ENCODE measurements around the gene RPL36AL. TPM values are rescaled to one million over a fixed set of nuclear protein-coding genes. Genes with fewer than 3 reads are reported as not detected.
"Not testable (repeated sequence)": the region's sequence is repeated elsewhere in the genome, so short reads cannot be mapped to it uniquely, and the experiment has no call there.

RPL36AL gene
- total RNA-seq, 2 donors from 2014 or later, result 195 to 213 TPM

GRCh38 chr14:49584981-49585640 lies 35.3 kb downstream of the RPL36AL start:
- ATAC-seq; intact Hi-C loops (cut with DNase I, micrococcal nuclease): not testable (repeated sequence)
- peak in 1 of 2 donors; percentile 23 for DNase-seq

GRCh38 chr14:49584058-49584457 lies 36.4 kb downstream of the RPL36AL start:
- intact Hi-C loops (cut with DNase I, micrococcal nuclease), result no loop called here
- DNase-seq (peak in 1 of 2 donors; percentile 16), ATAC-seq (no peak)

DNA sequence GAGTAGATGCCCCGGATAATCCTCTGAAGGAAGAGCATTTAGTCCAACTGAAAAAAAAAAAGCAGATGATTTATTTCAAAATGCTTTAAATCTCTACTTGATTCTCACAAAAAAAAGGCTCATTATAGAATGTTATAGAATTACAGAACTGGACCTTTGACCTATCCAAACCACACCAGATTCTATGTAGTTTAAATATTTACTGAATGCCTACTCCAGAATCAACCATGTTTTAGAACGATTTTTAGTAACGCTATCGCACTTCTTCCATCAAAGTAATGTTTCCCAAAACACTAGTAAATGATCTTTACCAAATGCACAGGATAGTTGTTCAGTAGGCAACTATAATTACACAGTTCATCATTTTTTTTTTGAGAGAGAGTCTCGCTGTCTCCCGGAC lies 36.8 kb downstream of the RPL36AL start:
- no peak for DNase-seq
- intact Hi-C loops (cut with DNase I, micrococcal nuclease), result no loop called here
- no peak for ATAC-seq

DNA sequence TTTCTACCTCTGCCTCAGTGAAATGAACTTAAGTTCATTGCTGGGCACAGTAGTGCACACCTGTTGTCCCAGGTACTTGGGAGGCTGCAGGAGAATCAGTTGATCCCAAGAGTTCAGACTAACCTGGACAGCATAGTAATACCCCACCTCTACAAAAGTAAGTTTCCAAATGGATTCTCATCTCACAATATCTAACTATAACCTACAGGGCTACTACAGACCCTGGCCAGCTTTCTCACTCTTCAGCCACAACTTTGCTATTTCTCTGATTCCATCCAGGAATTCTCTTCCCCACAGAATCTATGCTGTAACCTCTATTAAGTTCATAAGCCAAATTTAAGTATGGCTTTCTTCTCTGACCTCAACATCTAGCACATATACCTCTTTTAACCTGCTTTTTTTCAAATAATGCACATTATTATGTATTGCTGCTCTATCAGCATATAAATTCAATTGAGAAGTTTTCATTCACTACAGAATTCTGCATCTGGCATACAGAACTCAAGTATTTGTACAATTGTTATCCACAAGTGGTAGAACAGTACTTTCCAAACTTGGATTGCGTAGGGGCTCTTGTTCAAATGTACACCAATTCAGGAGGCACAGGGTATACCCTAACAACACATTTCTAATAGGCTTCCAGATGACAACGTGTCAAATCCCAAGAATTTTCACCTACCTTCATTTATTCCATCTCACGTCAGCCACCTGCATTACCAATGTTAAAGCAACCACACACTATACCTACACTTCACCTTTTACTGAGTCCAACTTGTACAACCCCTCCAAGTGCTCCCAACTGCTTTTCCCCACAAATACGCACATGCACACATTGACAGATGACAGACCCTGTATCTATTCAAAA lies 38.1 kb downstream of the RPL36AL start:
- intact Hi-C loops (cut with DNase I, micrococcal nuclease), result no loop called here
- DNase-seq (no peak), ATAC-seq (no peak)

DNA sequence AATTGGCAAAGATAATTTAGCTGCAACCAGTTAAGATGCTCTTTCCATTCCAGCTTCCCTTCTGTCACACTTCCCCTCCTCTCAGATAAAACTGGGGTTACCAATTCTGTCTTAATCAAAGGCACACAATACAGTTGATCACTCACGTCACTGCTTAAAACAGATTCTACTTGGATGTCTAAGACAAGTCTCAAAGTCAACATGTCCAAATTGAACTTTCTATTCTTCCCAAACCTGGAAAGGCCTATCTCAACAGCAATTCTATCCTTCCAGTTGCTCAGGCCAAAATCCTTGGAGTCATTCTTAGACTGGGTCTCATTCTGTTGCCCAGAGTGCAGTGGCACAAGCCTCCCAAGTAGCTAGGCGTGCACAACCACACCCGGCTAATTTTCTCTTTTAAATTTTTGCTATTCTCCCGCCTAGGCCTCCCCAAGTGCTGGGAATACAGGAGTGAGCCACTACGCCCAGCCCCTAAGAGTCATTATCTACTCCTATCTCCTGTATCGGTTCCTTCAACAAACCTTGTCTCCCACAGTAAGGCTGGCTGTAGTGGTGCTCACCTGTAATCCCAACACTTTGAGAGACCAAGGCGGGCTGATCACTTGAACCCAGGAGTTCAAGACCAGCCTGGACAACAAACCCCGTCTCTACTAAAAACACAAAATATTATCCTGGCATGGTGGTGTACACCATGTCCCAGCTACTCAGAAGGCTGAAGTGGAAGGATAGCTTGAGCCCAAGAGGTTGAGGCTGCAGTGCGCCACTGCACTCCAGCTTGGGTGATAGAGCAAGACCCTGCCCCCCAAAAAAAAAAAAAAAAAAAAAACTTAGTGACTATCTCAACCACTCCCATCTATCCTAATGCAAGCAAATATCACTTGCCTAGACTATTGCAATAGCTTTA lies 39.0 kb downstream of the RPL36AL start:
- DNase-seq (no peak), ATAC-seq (no peak)
- intact Hi-C loops (cut with DNase I, micrococcal nuclease), result no loop called here

- no peak for ATAC-seq
- intact Hi-C loops (cut with DNase I, micrococcal nuclease), result no loop called here
- no peak for DNase-seq
These were observed 40.6 kb downstream of the RPL36AL start for GRCh38 chr14:49579841-49580240.

DNA sequence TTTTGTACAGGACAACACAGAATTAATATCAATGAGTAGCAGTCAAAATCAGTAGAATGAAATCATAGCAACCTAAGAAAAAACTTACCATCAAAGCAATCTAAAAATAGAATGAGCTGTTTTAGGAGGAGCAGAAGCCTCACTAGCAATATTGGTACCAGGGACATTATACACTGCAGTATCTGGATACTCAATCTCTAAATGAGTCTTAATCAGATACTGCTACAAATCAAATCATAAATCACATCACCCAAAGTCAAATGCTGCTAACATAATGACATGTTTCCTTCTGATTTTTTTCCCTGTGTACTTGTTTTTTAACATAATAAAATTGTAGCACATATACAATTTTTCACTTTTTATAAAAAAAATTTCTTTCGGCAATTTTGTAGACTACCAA lies 42.3 kb downstream of the RPL36AL start:
- intact Hi-C loops (cut with DNase I, micrococcal nuclease), result no loop called here
- no peak for DNase-seq

GRCh38 chr14:49574038-49574437 lies 46.4 kb downstream of the RPL36AL start:
- no peak for ATAC-seq
- intact Hi-C loops (cut with DNase I, micrococcal nuclease), result no loop called here

More for the DNA sequence above, 42.3 kb downstream of the RPL36AL start:
- ATAC-seq, result no peak

GRCh38 chr14:49569281-49569680 lies 51.1 kb downstream of the RPL36AL start:
- intact Hi-C loops (cut with DNase I, micrococcal nuclease), result no loop called here
- DNase-seq (no peak), ATAC-seq (no peak)

More at GRCh38 chr14:49574038-49574437, 46.4 kb downstream of the RPL36AL start:
- no peak for DNase-seq

Other genes starting within 250 kb of the RPL36AL start
- gene RPS29, start 34.2 kb downstream of the RPL36AL start, total RNA-seq, result 1,000 to 10,000 TPM; 1,252 to 1,368 TPM
- 10 to 100 TPM; 18.2 to 26.7 TPM for gene LRR1, start 21.7 kb downstream of the RPL36AL start, total RNA-seq
- gene MGAT2, start 173 bp upstream of the RPL36AL start, total RNA-seq, result 10 to 100 TPM; 50.5 to 70.4 TPM
- gene DNAAF2, start 14.6 kb upstream of the RPL36AL start, total RNA-seq, result 10 to 100 TPM in 1 of 2 donors, 1 to 10 TPM in 1; 7.7 to 13.5 TPM
- gene POLE2, start 67.6 kb upstream of the RPL36AL start, total RNA-seq, result 1 to 10 TPM; 2.5 to 7.8 TPM
- 1 to 10 TPM; 3.3 to 3.7 TPM for gene KLHDC1, start 72.5 kb upstream of the RPL36AL start, total RNA-seq
- 10 to 100 TPM; 70.6 to 71.3 TPM for gene KLHDC2, start 147.5 kb upstream of the RPL36AL start, total RNA-seq
- gene NEMF, start 232.2 kb upstream of the RPL36AL start, total RNA-seq, result 10 to 100 TPM; 53.2 to 62.1 TPM

All from left colon (tissue), 2 donors.